GM18502 (cell line): ENCODE measurements around the gene CWF19L2.

Source experiments
- ATAC-seq: cut with Tn5 transposase; IDR thresholded peaks from one replicate; pipeline ENCODE4 v1.9.1; 2021; ENCODE audit warnings: mild to moderate bottlenecking; ENCODE audit not compliant: unreplicated experiment, poor library complexity

CWF19L2 gene

DNA sequence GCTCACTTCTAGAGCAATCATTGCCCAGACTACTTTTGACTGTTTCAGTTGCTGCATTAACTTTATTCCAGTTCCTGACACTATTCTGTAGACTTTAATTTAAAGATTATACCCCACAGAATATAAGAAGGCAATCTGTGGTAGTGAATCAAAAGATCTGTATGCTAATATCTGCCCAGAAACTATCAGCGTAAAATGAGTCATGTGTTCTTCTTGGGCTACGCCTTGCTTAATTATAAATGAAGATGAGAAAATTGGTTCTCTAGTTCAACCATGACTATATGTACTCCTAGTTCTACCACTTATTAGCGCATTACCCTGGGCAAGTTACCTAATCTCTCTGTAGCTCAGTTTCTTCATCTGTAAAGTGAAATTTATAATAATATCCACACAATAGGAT lies 128.5 kb downstream of the CWF19L2 start:
- ATAC-seq = no peak

DNA sequence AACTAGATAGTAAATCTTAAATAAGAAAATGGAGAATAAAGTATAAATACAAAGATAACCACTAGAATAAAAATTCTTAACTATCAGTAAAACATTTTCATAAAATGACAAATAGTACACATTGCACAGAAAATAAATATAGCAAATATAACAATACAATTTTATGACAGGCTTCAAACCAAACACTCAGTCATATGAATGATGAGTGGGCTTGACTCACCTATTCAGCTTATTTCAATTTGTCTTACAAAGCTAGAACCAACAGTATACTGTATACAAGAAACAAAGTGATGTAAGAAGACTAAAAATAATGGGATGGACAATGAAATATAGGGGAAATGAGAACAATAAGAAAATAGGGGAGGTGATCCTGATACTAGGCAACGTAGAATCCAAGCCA lies 141.2 kb downstream of the CWF19L2 start:
- ATAC-seq = no peak

DNA sequence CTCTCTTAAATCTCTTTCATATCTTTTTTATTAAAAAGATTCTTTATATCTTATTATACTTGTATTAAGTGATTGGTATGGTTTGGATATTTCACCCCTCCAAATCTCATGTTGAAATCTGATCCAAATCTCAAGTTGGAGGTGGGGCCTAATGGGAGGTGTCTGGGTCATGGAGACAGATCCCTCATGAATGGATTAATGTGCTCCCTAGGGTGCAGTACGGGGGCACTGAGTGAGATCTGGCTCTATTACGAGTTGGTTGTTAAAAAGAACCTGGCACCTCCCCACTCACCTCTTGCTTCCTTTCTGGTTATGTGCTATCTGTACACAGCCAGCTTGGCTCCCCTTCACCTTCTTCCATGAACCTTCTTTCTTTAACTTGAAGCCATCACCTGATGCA lies 149.6 kb downstream of the CWF19L2 start:
- no peak for ATAC-seq

DNA sequence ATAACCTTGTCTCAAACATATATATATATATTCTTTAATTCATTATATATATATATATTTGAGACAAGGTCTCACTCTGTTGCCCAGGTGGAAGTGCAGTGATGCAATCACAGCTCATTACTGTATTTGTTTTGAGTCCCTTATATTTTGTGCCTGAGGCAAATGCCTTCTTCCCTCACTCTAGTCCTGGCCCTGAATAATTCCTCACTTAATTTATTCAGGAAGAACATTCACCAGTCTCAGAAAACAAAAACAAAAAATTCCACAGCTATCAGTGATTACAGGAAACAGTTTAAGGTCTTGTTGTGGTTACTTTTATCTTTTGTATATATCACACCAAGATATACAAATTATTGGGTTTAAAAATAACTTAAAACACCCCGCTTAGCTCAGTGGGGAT lies 155.7 kb downstream of the CWF19L2 start:
- no peak for ATAC-seq

DNA sequence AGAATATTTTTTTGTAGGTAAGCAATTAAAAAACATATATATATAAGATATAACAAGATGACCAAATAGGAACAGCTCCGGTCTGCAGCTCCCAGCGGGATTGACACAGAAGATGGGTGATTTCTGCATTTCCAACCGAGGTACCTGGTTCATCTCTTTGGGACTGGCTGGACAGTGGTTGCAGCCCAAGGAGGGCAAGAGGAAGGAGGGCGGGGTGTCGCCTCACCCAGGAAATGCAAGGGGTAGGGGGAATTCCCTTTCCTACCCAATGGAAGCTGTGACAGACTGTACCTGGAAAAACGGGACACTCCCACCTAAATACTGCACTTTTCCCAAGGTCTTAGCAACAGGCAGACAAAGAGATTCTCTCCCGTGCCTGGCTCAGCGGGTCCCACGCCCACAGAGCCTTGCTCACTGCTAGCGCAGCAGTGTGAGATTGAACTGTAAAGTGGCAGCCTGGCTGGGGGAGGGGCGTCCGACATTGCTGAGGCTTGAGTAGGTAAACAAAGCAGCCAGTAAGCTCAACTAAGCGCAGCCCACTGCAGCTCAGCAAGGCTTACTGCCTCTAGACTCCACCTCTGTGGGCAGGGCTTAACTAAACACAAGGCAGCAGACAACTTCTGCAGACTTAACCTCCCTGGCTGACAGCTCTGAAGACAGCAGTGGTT lies 163.8 kb downstream of the CWF19L2 start:
- no peak for ATAC-seq

DNA sequence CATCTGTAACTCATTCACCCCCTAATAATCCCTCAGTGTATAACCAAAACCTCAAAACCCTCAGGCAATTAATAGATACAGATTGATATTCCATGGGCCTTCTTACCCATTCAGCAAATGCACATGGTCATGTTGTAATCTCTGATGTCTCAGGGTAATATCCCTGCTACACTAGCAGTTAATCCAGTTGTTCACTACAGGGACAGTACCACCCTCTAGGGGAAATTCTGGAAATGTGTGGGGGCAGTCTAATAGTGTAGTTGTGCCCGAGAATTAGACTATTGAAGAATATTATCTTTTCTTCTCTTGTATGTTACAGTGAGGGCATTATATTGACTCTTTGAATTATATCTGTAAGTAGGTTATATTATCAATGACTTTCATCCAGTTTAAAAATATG lies 175.4 kb downstream of the CWF19L2 start:
- ATAC-seq = no peak
